Sigmoid colon (tissue), 3 donors: ENCODE results near the gene RBM46.

Experiments used
- POLR2A ChIP-seq, 2 donors: fragments of 450-650 bp; IDR thresholded peaks; one replicate each; pipeline ENCODE4 v1.6.1; 2016; ENCODE audit warnings: antibody characterized with exemption in 2 of 2, mild to moderate bottlenecking in 2 of 2, moderate library complexity in 2 of 2
- TF ChIP-seq, protein P1 (sequence below), 4 experiments: fragments of 450-650 bp in 3 of 4; fragments of 200-600 bp in 1 of 4; IDR thresholded peaks; one replicate each; pipeline ENCODE4 v1.5.1; 2016 to 2019; ENCODE audit warnings: antibody characterized with exemption in 4 of 4, mild to moderate bottlenecking in 3 of 4, moderate library complexity in 2 of 4

GRCh38 chr4:154807042-154807630 is 26.1 kb downstream of the RBM46 start:
- TF ChIP-seq, protein P1, sequence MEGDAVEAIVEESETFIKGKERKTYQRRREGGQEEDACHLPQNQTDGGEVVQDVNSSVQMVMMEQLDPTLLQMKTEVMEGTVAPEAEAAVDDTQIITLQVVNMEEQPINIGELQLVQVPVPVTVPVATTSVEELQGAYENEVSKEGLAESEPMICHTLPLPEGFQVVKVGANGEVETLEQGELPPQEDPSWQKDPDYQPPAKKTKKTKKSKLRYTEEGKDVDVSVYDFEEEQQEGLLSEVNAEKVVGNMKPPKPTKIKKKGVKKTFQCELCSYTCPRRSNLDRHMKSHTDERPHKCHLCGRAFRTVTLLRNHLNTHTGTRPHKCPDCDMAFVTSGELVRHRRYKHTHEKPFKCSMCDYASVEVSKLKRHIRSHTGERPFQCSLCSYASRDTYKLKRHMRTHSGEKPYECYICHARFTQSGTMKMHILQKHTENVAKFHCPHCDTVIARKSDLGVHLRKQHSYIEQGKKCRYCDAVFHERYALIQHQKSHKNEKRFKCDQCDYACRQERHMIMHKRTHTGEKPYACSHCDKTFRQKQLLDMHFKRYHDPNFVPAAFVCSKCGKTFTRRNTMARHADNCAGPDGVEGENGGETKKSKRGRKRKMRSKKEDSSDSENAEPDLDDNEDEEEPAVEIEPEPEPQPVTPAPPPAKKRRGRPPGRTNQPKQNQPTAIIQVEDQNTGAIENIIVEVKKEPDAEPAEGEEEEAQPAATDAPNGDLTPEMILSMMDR (IDR thresholded peaks at IDR 0.05), result peak; percentile 8 to 55 (median 24)
- no peak for TF ChIP-seq POLR2A (IDR thresholded peaks at IDR 0.05)
